Measurements from ENCODE around the gene HOXB2.

Gene HOXB2

GRCh38 chr17:48582750-48583069 is 37.8 kb upstream of the HOXB2 start:
- Histone ChIP-seq H3K9me3 (ENCODE audit: insufficient read depth, low read depth, low read length) (no peaks in the 10 kb centered on the region), H3K79me2 (ENCODE audit: insufficient read depth, low read length) (peaks cover 98% of the 10 kb centered on the region), H3K9ac (ENCODE audit: low read depth, low read length, poor library complexity, severe bottlenecking) (peak overlapping the region; percentile 100), H3K9me2 (replicated peaks; ENCODE audit: low read depth, low read length) (no peaks in the 10 kb centered on the region), H3K4me2 (ENCODE audit: low read depth, low read length, poor library complexity, severe bottlenecking) (peak overlapping the region; percentile 98), H3K4me1 (ENCODE audit: insufficient read depth, low read length, poor library complexity, severe bottlenecking) (peaks cover 49% of the 10 kb centered on the region), H4K20me1 (ENCODE audit: insufficient read depth, low read length, poor library complexity, severe bottlenecking) (peaks cover 89% of the 10 kb centered on the region), H3K36me3 (ENCODE audit: insufficient read depth, low read length) (peaks cover 42% of the 10 kb centered on the region), H3K27me3 (ENCODE audit: insufficient read depth, low read length, poor library complexity, severe bottlenecking) (peaks cover 43% of the 10 kb centered on the region), H3F3A (ENCODE audit: low read depth) (peaks cover 9% of the 10 kb centered on the region; the same call in 1 of the 2 replicates), H3K4me3 (ENCODE audit: low read length, poor library complexity, severe bottlenecking) (peak overlapping the region; percentile 89), H2AFZ (ENCODE audit: low read length) (no peak overlapping the region)
- TF ChIP-seq CTCF (conservative IDR thresholded peaks at IDR 0.05; ENCODE audit: low read length) (no peak), EZH2phosphoT487 (IDR thresholded peaks at IDR 0.05; ENCODE audit: borderline replicate concordance) (no peak)

GRCh38 chr17:48579760-48580554 is 35.0 kb upstream of the HOXB2 start:
- H2AFZ ChIP-seq (ENCODE audit: low read length) = no peak overlapping the region
- peak overlapping the region; percentile 98 for H3K4me2 ChIP-seq (ENCODE audit: low read depth, low read length, poor library complexity, severe bottlenecking)
- H3K27me3 ChIP-seq (ENCODE audit: insufficient read depth, low read length, poor library complexity, severe bottlenecking) = peaks cover 31% of the 10 kb centered on the region
- H3K36me3 ChIP-seq (ENCODE audit: insufficient read depth, low read length) = peaks cover 56% of the 10 kb centered on the region
- H4K20me1 ChIP-seq (ENCODE audit: insufficient read depth, low read length, poor library complexity, severe bottlenecking) = peaks cover 81% of the 10 kb centered on the region
- H3K9me2 ChIP-seq (replicated peaks; ENCODE audit: low read depth, low read length) = no peaks in the 10 kb centered on the region
- peak overlapping the region; percentile 89 for H3K4me3 ChIP-seq (ENCODE audit: low read length, poor library complexity, severe bottlenecking)
- H3K9ac ChIP-seq (ENCODE audit: low read depth, low read length, poor library complexity, severe bottlenecking) = peak overlapping the region; percentile 100
- H3K9me3 ChIP-seq (ENCODE audit: insufficient read depth, low read depth, low read length) = no peaks in the 10 kb centered on the region
- H3K4me1 ChIP-seq (ENCODE audit: insufficient read depth, low read length, poor library complexity, severe bottlenecking) = peaks cover 58% of the 10 kb centered on the region
- TF ChIP-seq EZH2phosphoT487 (IDR thresholded peaks at IDR 0.05; ENCODE audit: borderline replicate concordance) (no peak), CTCF (conservative IDR thresholded peaks at IDR 0.05; ENCODE audit: low read length) (no peak)
- H3K79me2 ChIP-seq (ENCODE audit: insufficient read depth, low read length) = peaks cover 98% of the 10 kb centered on the region
- H3F3A ChIP-seq (ENCODE audit: low read depth) = peaks cover 9% of the 10 kb centered on the region; the same call in 1 of the 2 replicates

GRCh38 chr17:48579471-48579759 is 34.5 kb upstream of the HOXB2 start:
- Histone ChIP-seq H3K36me3 (ENCODE audit: insufficient read depth, low read length) (peaks cover 60% of the 10 kb centered on the region), H3K27me3 (ENCODE audit: insufficient read depth, low read length, poor library complexity, severe bottlenecking) (peaks cover 31% of the 10 kb centered on the region), H3K79me2 (ENCODE audit: insufficient read depth, low read length) (peaks cover 98% of the 10 kb centered on the region), H3K9me3 (ENCODE audit: insufficient read depth, low read depth, low read length) (no peaks in the 10 kb centered on the region), H3F3A (ENCODE audit: low read depth) (peaks cover 9% of the 10 kb centered on the region; the same call in 1 of the 2 replicates), H3K9me2 (replicated peaks; ENCODE audit: low read depth, low read length) (no peaks in the 10 kb centered on the region), H4K20me1 (ENCODE audit: insufficient read depth, low read length, poor library complexity, severe bottlenecking) (peaks cover 81% of the 10 kb centered on the region), H3K4me1 (ENCODE audit: insufficient read depth, low read length, poor library complexity, severe bottlenecking) (peaks cover 62% of the 10 kb centered on the region), H3K9ac (ENCODE audit: low read depth, low read length, poor library complexity, severe bottlenecking) (peak overlapping the region; percentile 100), H3K4me2 (ENCODE audit: low read depth, low read length, poor library complexity, severe bottlenecking) (peak overlapping the region; percentile 98), H3K4me3 (ENCODE audit: low read length, poor library complexity, severe bottlenecking) (peak overlapping the region; percentile 89), H2AFZ (ENCODE audit: low read length) (no peak overlapping the region)
- no peak for TF ChIP-seq EZH2phosphoT487 (IDR thresholded peaks at IDR 0.05; ENCODE audit: borderline replicate concordance)
- no peak for TF ChIP-seq CTCF (conservative IDR thresholded peaks at IDR 0.05; ENCODE audit: low read length)
